HG03108 (cell line): ENCODE measurements around the gene CCAR1.
"Not testable (repeated sequence)": the region's sequence is repeated elsewhere in the genome, so short reads cannot be mapped to it uniquely, and the experiment has no call there.

Source experiments
- ATAC-seq: cut with Tn5 transposase; IDR thresholded peaks from one replicate; pipeline ENCODE4 v1.9.1; 2021; ENCODE audit warnings: moderate library complexity; ENCODE audit not compliant: unreplicated experiment

CCAR1 gene

DNA sequence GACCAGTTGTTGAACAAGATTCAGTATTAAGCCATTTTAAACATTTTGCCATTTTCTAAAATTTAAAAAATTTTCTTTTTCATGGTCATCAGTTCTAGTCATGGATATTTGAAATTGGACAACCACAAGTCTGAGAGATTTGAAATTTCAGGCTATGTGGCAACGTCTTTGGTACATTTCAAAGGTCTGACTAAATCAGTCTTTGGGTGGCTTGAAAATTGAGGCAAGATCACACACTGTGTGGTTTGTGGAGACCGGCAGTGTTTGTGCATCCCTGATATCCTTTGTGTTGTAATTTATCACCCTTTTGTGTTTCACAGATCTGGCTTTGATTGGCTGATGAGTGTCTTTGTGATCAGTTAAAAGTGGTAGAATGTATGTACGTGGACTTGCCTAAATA, 35.7 kb downstream of the CCAR1 start:
- ATAC-seq = no peak

DNA sequence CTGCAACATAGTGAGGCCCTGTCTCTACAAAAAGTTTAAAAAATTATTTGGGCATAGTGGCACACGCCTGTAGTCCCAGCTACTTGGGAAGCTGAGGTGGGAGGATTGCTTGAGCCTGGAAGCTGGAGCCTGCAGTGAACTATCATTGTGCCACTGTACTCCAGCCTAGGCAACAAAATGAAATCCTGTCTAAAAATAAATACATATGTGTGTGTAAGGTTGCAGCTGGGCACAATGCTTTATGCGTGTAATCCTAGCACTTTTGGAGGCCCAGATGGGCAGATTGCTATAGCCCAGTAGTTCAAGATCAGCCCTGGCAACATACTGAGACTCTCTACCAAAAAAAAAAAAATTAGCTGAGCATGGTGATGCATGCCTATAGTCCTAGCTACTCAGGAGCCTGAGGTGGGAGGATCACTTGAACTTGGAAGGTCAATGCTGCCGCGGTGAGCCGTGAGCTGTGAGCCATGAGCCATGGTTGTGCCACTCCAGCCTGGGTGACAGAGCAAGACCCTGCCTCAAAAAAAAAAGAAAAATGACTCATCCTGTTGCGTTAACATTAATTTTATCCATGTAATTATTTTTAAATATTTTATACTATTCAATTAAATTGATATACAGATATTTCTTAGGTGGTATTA, 38.3 kb downstream of the CCAR1 start:
- no peak for ATAC-seq

DNA sequence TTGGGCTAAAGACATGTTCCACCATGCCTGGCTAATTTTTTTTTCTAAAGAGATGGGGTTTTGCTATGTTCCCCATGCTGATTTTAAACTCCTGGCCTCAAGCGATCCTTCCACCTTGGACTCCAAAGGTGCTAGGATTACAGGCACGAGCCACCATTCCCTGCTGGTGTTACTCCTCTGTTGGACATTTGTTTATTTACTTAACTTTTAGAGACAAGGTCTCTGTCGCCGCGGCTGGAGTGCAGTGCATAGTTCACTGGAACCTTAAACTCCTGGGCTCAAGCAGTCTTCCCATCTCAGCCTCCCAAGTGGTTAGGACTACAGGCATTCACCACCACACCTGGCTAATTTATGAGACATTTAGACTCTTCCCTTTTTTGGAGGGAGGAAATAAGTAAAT, 38.9 kb downstream of the CCAR1 start:
- no peak for ATAC-seq

DNA sequence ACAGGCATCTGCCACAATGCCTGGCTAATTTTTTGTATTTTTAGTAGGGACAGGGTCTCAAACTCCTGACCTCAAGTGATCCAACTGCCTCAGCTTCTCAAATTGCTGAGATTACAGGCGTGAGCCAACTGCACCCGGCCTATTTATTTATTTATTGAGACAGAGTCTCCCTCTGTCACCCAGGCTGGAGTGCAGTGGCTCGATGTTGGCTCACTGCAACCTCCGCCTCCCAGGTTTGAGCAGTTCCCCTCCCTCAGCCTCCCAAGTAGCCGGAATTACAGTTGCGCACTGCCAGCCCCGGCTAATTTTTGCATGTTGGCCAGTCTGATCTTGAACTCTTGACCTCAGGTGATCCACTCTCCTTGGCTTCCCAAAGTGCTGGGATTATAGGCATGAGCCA, 46.4 kb downstream of the CCAR1 start:
- ATAC-seq = not testable (repeated sequence)

DNA sequence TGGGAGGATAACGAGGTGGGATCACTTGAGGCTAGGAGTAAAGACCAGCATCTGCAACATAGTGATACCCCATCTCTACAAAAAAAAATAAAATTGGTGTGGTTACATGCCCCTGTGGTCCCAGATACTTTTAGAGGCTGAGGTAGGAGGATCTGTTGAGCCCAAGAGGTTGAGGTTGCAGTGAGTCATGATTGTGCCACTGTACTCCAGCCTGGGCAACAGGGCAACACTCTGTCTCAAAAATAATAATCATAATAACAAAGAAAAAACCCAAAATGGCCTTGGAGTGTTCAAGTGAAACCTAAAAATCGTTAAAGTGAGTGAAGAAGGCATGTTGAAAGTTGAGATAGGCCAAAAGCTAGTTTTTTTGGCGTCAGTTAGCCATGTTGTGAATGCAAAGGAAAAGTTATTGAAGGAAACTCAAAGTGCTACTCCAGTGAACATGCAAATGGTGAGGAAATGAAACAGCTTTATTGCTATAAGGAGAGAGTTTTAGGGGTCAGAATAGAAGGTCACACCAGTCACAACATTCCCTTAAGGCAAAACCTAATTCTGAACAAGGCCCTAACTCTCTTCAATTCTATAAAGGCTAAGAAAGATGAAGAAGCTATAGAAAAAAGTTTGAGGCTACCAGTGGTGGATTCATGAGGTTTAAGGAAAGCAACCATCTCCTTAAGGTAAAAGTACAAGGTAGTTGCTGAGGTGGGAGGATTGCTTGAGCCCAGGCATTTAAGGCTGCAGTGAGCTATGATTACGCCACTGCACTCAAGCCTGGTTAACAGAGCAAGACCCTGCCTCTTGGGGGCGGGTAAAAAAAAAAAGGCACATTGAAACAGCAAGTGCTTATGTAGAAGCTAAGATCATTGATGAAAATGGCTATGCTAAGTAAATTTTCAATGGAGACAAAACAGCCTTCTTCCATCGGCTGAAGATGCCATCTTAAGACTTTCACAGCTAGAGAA, 60.9 kb downstream of the CCAR1 start:
- ATAC-seq = no peak

DNA sequence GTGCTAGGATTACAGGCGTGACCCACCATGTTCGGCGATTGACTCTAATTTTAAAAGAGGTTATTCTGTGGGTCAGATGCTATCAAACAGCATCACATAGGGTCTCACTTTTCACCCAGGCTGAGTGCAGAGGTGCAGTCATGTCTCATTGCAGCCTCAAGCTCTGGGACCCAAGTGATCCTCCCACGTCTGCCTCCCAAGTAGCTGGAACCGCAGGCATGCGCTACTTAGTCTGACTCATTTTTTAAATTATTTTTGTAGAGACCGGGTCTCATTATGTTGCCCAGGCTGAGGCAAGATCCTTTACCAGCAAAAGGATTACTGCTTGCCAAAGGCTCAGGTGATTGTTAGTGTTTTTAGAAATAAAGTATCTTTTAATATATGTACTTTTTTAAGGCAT, 63.4 kb downstream of the CCAR1 start:
- ATAC-seq = no peak

DNA sequence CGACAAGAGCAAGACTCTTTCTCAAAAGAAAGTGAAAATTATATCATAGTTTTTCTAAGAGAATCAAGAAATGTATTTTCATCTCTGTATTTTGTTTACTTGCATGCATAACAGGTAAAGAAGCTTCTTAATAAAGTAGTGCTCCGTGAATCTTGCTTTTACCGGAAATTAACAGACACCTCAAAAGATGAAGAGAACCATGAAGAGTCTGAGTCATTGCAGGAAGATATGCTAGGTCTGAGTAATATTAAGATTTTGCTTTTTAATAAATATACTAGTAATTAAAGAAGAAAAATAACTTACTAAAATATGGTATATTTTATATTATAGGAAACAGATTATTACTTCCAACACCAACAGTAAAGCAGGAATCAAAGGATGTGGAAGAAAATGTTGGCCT, 66.8 kb downstream of the CCAR1 start:
- no peak for ATAC-seq

DNA sequence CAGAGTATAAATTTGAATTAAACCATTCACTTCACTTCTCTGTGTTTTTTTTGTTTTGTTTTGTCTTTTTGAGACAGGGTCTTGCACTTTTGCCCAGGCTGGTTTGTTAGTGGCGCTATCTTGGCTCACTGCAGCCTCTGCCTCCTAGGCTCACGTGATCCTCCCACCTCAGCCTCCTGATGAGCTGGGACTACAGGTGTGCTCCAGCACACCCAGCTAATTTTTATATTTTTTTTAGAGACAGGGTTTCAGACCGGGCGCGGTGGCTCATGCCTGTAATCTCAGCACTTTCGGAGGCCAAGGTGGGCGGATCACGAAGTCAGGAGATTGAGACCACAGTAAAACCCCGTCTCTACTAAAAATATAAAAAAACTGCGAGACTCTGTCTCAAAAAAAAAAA, 69.4 kb downstream of the CCAR1 start:
- no peak for ATAC-seq

DNA sequence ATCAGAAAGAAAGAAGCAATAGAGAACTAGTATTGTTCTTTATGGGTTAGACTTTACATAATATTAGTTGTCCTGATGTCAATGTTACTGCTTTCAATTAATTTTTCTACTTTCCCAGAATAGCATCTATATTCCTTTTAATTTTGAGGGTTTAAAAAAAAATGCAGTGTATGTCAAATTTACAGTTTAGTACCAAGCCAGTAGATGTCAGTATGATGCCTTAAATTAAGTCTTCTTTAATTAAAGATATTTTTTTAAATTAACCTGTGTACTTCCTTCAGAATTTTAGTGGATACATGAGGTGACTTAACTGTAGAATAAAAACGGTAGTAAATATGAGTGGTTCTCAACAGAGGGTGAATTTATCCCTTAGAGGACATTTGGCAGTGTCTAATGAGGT, 71.1 kb downstream of the CCAR1 start:
- no peak for ATAC-seq

DNA sequence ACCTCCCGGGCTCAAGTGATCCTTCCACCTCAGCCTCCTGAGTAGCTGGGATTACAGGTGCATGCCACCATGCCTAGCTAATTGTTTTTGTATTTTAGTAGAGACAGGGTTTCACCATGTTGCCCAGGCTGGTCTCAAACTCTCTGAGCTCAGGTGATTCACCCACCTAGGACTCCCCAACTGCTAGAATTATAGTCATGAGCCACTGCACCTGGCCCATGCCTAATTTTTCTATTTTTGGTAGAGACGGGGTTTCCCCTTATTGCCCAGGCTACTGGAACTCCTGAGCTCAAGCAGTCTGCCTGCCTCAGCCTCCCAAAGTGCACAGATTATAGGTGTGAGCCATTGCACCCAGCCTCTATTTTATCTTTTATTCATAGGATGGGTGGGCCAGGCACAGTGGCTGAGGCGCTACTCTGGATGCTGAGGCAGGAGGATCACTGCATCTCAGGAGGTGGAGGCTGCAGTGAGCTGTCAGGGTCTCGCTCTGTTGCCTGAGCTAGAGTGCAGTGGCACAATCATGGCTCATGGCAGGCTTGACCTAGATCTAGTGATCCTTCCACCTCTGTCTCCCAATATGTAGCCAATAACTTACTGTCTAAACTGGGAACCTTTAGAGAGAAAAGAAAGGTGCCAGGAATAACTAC, 75.0 kb downstream of the CCAR1 start:
- no peak for ATAC-seq

DNA sequence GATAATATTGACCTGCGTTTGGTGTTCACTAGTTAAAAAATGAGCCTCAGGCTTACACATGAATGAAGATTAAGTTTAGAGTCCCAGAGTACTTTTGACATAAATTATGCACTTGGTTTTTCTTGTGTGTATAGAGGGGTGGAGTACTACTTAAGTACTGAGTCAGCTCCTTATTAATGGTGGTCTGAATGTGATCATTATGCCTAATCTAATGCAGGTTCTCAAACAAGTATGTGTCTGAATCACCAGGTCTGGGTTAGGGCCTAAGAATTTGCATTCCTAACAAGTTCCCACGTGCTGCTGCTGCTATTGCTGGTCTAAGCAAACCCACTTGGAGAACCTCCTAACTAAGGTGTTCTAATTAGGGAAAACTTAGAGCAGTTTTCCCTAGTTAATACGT, 75.6 kb downstream of the CCAR1 start:
- ATAC-seq = no peak

DNA sequence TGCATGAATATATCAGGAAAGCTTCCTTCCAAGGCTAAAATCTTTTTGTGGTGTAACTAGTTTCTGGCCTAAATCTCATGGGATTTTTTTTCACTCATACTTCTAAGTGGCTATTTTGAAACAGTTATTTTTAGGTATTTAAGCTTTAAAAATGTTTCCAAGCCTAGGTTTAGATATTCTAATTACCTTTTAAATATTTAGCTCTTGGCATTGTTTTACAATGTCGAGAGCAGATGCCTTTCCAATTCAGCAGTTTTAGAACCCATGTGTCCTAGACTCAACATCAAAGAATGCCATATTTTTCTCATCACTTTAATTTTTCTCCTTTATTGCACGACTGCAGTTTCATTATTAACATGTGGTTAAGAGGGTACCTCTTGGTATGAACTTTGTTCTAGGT, 79.2 kb downstream of the CCAR1 start:
- no peak for ATAC-seq

DNA sequence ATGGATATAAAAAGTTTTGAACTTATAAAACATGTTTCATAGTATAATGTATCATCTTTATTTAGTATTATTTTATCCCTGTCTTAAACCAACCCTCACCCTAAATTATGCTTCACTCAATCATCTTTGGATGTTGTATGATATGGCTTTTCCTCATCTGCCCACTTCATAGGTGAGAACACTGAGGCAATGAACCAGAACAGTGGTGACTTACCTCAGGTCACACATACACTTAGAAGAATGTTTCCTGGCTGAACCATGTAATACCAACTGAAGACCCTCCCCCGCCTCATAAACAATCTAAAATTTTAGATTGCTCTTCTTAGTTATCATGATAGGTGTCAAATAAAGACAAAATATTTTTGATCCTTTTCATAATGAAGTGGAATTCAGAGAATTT, 83.7 kb downstream of the CCAR1 start:
- no peak for ATAC-seq

DNA sequence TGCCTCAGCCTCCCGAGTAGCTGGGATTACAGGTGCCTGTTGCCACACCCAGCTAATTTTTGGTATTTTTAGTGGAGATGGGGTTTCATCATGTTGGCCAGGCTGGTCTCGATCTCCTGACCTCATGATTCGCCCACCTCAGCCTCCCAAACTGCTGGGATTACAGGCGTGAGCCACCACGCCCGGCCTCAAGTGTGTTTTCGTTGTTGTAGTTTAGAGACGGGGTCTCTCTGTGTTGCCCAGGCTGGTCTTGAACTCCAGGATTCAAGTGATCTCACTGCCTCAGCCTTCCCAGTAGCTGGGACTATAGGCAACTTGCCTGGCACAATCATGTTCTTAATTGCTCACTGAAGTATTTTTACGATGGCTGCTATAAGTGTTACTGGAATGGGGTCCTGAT, 89.8 kb downstream of the CCAR1 start:
- ATAC-seq = not testable (repeated sequence)

DNA sequence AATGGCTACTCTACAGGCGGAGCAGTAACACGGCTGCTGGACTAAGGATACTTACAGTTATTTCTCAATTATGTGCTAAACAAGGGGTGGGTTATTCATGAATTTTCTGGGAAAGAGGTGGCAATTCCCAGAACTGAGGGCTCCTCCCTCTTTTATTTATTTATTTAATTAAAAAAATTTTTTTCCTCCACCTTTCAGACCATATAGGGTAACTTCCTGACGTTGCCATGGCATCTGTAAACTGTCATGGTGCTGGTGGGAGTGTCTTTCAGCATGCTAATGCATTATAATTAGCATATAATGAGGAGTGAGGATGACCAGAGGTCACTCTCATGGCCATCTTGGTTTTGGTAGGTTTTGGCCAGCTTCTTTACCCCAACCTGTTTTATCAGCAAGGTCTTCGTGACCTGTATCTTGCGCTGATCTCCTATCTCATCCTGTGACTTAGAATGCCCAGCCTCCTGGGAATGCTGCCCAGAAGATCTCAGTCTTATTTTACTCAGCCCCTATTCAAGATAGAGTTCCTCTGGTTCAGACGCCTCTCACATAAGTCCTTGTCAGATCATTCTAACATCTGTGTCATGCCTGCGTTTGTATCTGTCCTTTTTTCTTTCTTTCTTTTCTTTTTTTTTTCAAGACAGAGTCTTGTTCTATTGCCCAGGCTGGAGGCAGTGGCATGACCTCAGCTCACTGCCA, 90.4 kb downstream of the CCAR1 start:
- ATAC-seq = no peak

DNA sequence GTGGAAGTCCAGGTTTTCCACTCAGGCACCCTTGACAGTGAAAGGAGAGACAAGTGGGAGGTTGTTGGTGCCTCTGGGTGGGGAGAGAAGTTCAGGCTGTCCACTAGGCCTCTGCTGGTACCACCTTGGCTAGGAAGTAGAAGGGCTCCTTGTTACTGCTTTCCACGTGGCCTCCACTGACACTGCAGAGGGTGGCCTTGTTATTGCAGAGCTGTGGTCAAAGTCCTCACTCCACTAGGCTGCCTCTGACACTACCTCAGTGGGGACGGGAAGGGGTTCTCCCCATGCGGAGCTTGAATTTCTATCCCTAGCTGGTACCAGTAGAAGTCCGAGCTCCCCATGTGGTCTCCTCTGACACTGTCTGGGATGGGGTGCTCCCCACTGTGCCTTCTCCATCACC, 91.4 kb downstream of the CCAR1 start:
- ATAC-seq = no peak

DNA sequence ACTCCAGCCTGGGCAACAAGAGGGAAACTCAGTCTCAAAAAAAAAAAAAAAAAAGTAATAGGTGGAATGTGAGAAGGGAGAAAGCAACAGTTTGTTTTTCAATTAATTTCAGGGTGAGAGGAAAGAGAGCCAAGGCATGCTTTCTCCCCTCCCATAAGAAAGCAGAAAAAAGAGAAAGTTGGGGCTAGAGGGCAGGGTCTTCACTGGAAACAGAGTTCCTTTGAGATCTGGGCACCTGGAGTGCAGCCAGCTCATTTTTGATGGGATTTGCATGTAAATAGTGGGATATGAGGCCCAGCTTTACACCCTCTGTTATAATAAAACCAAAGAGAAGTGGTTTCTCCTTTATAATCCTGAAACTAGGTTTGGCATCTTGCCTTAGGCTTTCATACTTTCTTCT, 92.5 kb downstream of the CCAR1 start:
- no peak for ATAC-seq

DNA sequence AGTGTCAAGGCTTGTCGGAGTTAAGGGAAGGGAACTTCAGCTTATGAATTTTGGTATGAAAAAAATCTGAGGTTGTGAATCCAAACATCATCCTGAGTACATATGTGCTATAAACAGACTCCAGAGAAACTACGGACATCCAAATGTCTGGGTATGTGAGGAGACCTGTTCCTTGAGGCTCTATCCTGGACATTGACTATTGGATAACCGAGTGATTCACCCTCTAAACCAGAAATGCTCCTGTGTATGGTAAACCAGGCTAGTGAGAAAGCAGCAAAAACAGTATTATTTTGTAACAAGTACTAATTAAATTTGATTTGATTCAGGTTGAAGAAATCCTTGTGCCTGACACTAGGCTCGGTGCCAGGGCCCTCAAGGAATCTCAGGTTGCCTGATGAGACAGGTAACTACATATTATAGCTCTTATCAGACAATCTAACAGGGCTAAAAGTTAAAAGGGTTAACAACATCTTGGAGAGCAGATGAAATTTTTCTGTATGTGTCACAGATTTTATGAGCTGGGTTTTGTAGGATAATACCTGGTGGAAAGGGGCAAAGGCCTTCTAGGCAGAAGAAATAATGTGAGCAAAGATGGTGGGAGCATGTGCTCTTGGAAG, 95.9 kb downstream of the CCAR1 start:
- no peak for ATAC-seq

DNA sequence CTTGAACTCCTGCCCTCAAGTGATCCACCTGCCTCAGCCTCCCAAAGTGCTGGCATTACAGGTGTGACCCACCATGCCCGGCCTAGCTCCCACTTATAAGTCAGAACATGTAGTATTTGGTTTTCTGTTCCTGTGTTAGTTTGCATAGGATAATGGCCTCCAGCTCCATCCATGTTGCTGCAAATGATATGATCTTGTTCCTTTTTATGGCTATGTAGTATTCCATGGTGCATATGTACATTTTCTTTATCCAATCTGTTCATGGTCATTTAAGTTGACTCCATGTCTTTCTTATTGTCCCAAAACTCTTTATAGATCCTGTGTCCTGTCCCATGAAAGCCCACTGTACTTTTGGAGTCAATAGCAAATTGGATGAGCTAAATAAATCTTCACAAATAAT, 99.3 kb downstream of the CCAR1 start:
- ATAC-seq = not testable (repeated sequence)

DNA sequence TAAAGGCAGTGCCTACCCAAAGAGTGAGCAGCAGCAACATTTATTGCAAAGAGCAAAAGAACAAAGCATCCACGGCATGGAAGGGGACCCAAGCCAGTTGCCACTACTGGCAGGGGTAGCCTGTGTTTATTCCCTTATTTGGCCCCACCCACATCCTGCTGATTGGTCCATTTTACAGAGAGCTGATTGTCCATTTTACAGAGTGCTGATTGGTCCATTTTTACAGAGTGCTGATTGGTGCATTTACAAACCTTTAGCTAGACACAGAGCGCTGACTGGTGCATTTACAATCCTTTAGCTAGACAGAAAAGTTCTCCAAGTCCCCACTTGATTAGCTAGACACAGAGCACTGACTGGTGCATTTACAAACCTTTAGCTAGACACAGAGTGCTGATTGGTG, 101.6 kb downstream of the CCAR1 start:
- not testable (repeated sequence) for ATAC-seq
